ENCODE measurements around the gene ADCY1.

Gene ADCY1

GRCh38 chr7:45702751-45703150, 128.6 kb downstream of the ADCY1 start:
- intact Hi-C loops (cut with DNase I): no loop called here
- peak in 1 of 10 donors; percentile 66 for DNase-seq

GRCh38 chr7:45703373-45703821, 129.2 kb downstream of the ADCY1 start:
- peak in 1 of 10 donors; percentile 72 for DNase-seq
- intact Hi-C loops (cut with DNase I): no loop called here

- peak in 1 of 10 donors; percentile 79 for DNase-seq
- intact Hi-C loops (cut with DNase I): no loop called here
Observed at GRCh38 chr7:45703911-45704682, 129.9 kb downstream of the ADCY1 start.

GRCh38 chr7:45704683-45705016, 130.5 kb downstream of the ADCY1 start:
- intact Hi-C loops (cut with DNase I): no loop called here
- DNase-seq: no peak

- DNase-seq: peak in 1 of 10 donors; percentile 50
- intact Hi-C loops (cut with DNase I): no loop called here
Observed at GRCh38 chr7:45708046-45708950, 134.1 kb downstream of the ADCY1 start.

- peak in 2 of 10 donors; percentile 50 to 70 for DNase-seq
- intact Hi-C loops (cut with DNase I): no loop called here
Observed at GRCh38 chr7:45709168-45710042, 135.2 kb downstream of the ADCY1 start.

GRCh38 chr7:45710271-45711160, 136.3 kb downstream of the ADCY1 start:
- intact Hi-C loops (cut with DNase I): no loop called here
- peak in 1 of 10 donors; percentile 58 for DNase-seq

GRCh38 chr7:45711161-45711490, 137.0 kb downstream of the ADCY1 start:
- intact Hi-C loops (cut with DNase I): no loop called here

GRCh38 chr7:45712057-45712689, 138.0 kb downstream of the ADCY1 start:
- peak in 2 of 10 donors; percentile 55 to 68 for DNase-seq
- intact Hi-C loops (cut with DNase I): no loop called here

More at GRCh38 chr7:45711161-45711490, 137.0 kb downstream of the ADCY1 start:
- peak in 1 of 10 donors; percentile 25 for DNase-seq

- intact Hi-C loops (cut with DNase I): no loop called here
- peak in 1 of 10 donors; percentile 42 for DNase-seq
Observed at GRCh38 chr7:45712872-45713668, 138.9 kb downstream of the ADCY1 start.

- intact Hi-C loops (cut with DNase I): no loop called here
- DNase-seq: peak in 2 of 10 donors; percentile 46 to 67
Observed at GRCh38 chr7:45713669-45714520, 139.7 kb downstream of the ADCY1 start.

- intact Hi-C loops (cut with DNase I): no loop called here
- peak in 1 of 10 donors; percentile 57 for DNase-seq
Observed at GRCh38 chr7:45714521-45714820, 140.3 kb downstream of the ADCY1 start.

- DNase-seq: peak in 2 of 10 donors; percentile 62 to 72
- intact Hi-C loops (cut with DNase I): no loop called here
Observed at GRCh38 chr7:45715471-45716352, 141.5 kb downstream of the ADCY1 start.

GRCh38 chr7:45716380-45717203, 142.4 kb downstream of the ADCY1 start:
- intact Hi-C loops (cut with DNase I): no loop called here
- DNase-seq: no peak

GRCh38 chr7:45717537-45718235, 143.5 kb downstream of the ADCY1 start:
- no peak for DNase-seq

More at GRCh38 chr7:45717537-45718235, 143.5 kb downstream of the ADCY1 start:
- intact Hi-C loops (cut with DNase I): no loop called here

All from posterior cingulate gyrus (tissue), 11 donors.